GM12878 (cell line): ENCODE data around the gene KRTAP9-4. TPM values are rescaled to one million over a fixed set of nuclear protein-coding genes. Genes with fewer than 3 reads are reported as not detected.
"Not testable (repeated sequence)": the region's sequence is repeated elsewhere in the genome, so short reads cannot be mapped to it uniquely, and the experiment has no call there.

Experiments
- ATAC-seq: fragments of 200-7000 bp; cut with Tn5 transposase; 3 replicates; pipeline ENCODE4 v1.9.1; 2020; ENCODE audit warnings: mild to moderate bottlenecking, moderate library complexity
- BruUV-seq: library from RNA; stranded (reverse); fragments of 400-500 nt; replicated peaks from 2 replicates; lab custom pipeline; 2021; lab: Mats Ljungman, UMichigan
- CTCF ChIA-PET: fragments of 300-600 bp; sonication (Branson Sonifier 250); formaldehyde crosslinking; extraction: SDS; loops from one replicate; lab custom pipeline; 2021; ENCODE audit warnings: inconsistent platforms; lab: Yijun Ruan, JAX
- POLR2A ChIA-PET: fragments of 350-600 bp; formaldehyde crosslinking; extraction: SDS; loops from one replicate; lab custom pipeline; 2021; ENCODE audit warnings: inconsistent platforms; lab: Charles Lee
- RAD21 ChIA-PET: fragments of 300-600 bp; sonication (Branson Sonifier 250); formaldehyde crosslinking; loops from one replicate; lab custom pipeline; 2023; ENCODE audit warnings: antibody characterized with exemption; ENCODE audit not compliant: unreplicated experiment; lab: Charles Lee
- SMC1A ChIA-PET: fragments of 300-600 bp; sonication (Branson Sonifier 250); formaldehyde crosslinking; loops from one replicate; lab custom pipeline; 2023; ENCODE audit not compliant: unreplicated experiment, uncharacterized antibody; lab: Charles Lee
- DNase-seq: peaks from one replicate; pipeline ENCODE4 v3.0.0-alpha.2; 2011; ENCODE audit warnings: low read depth, low spot score
- FAIRE-seq: peaks from 3 replicates; lab custom pipeline; 2011; peaks lifted over from hg19 to GRCh38; lab: Jason Lieb, UNC
- H2AFZ ChIP-seq: 2 replicates; pipeline ENCODE4 v1.6.0; 2011; ENCODE audit warnings: low read depth, low read length, control low read depth; ENCODE audit not compliant: control insufficient read depth
- H3K27ac ChIP-seq: 2 replicates; pipeline ENCODE4 v1.5.1; 2011; ENCODE audit warnings: control low read depth; ENCODE audit not compliant: control insufficient read depth, insufficient read depth
- H3K27me3 ChIP-seq, 2 experiments: replicated peaks in 1 of 2; 2 replicates each; pipeline versions ENCODE4 v1.6.0 to v1.6.1; 2011; ENCODE audit warnings: low read length in 1 of 2; ENCODE audit not compliant: control insufficient read depth in 2 of 2, insufficient read depth in 2 of 2
- H3K36me3 ChIP-seq, 2 experiments: 2 replicates each; pipeline ENCODE4 v1.5.1; 2011; ENCODE audit warnings: low read length in 1 of 2; ENCODE audit not compliant: control insufficient read depth in 2 of 2, insufficient read depth in 2 of 2
- H3K4me1 ChIP-seq: 2 replicates; pipeline ENCODE4 v1.6.1; 2011; ENCODE audit warnings: mild to moderate bottlenecking, low read length, moderate library complexity, mixed read lengths; ENCODE audit not compliant: control insufficient read depth, insufficient read depth
- H3K4me2 ChIP-seq: 2 replicates; pipeline ENCODE4 v1.6.0; 2011; ENCODE audit warnings: control low read depth; ENCODE audit not compliant: control insufficient read depth, insufficient read depth
- H3K4me3 ChIP-seq: fragments of 200-600 bp; sonication (generic); 2 replicates; pipeline ENCODE4 v1.5.1; 2016
- H3K79me2 ChIP-seq: 2 replicates; pipeline ENCODE4 v1.6.0; 2011; ENCODE audit warnings: low read length; ENCODE audit not compliant: control insufficient read depth, insufficient read depth
- H3K9ac ChIP-seq: 2 replicates; pipeline ENCODE4 v1.8.0; 2011; ENCODE audit warnings: low read length, control low read depth, mixed read lengths; ENCODE audit not compliant: control insufficient read depth, insufficient read depth
- H3K9me3 ChIP-seq: replicated peaks from 3 replicates; pipeline ENCODE4 v1.5.1; 2011; ENCODE audit warnings: mild to moderate bottlenecking, low read length; ENCODE audit not compliant: control insufficient read depth, insufficient read depth
- H4K20me1 ChIP-seq: 2 replicates; pipeline ENCODE4 v1.6.0; 2011; ENCODE audit not compliant: control insufficient read depth, insufficient read depth
- HDAC2 ChIP-seq: fragments of 200-600 bp; sonication (generic); IDR thresholded peaks from 2 replicates; pipeline ENCODE4 v1.6.1; 2017
- RELA ChIP-seq: fragments of 450-650 bp; IDR thresholded peaks from 2 replicates; pipeline ENCODE4 v1.8.0; 2014; ENCODE audit warnings: borderline replicate concordance; ENCODE audit not compliant: partially characterized antibody
- SMAD5 ChIP-seq: IDR thresholded peaks from 2 replicates; pipeline ENCODE4 v1.6.1; 2016; ENCODE audit warnings: antibody characterized with exemption, low read depth
- WGBS: methylation state at CpG from one replicate; pipeline ENCODE4 v1.1.6; 2016; ENCODE audit warnings: low lambda C conversion rate; ENCODE audit not compliant: insufficient replicate concordance, insufficient coverage; ENCODE audit errors: missing lambda C conversion rate; 5-methylcytosine and 5-hydroxymethylcytosine counted together
- in situ Hi-C: fragments of 300-500 bp; cut with MboI; formaldehyde crosslinking; loops from 9 replicates; pipeline ENCODE4 v1.14.3; 2018; ENCODE audit warnings: mixed read lengths
- intact Hi-C: fragments of 100-400 bp; cut with micrococcal nuclease; formaldehyde crosslinking; loops from one replicate; pipeline ENCODE4 v1.14.2; 2022; ENCODE audit not compliant: unreplicated experiment
- polyA plus RNA-seq, 11 experiments: library from polyadenylated mRNA; depleted of rRNA in 4 of 11; unstranded in 6 of 11; stranded (reverse) in 5 of 11; fragments of >200 nt; fragmentation: Nextera tagmentation in 4 of 11; fragmentation: Illumina TruSeq in 1 of 11; extraction: Ambion mirVana in 4 of 11; extraction: Trizol in 1 of 11; gene quantifications; 1 replicate in 1 of 11; 2 replicates in 10 of 11; pipeline versions ENCODE4 v1.2.1 to v1.2.3, GENCODE V29; 2011 to 2016; ENCODE audit warnings: inconsistent platforms in 2 of 11, missing spikeins in 2 of 11, low read depth in 1 of 11
- total RNA-seq, 4 experiments: library from RNA; depleted of rRNA in 3 of 4; stranded (reverse); fragments of >200 nt in 3 of 4; fragmentation: Illumina TruSeq in 1 of 4; extraction: Trizol in 1 of 4; gene quantifications; 2 replicates each; pipeline versions ENCODE4 v1.2.1 to v1.2.3, GENCODE V29; 2013 to 2021
- TF ChIP-seq, protein P1 (sequence below): fragments of 150-350 bp; IDR thresholded peaks from 2 replicates; pipeline ENCODE4 v1.6.1; 2016; ENCODE audit warnings: low read depth, low read length
- TF ChIP-seq, protein P2 (sequence below): IDR thresholded peaks from 2 replicates; pipeline ENCODE4 v1.6.1; 2011; ENCODE audit warnings: low read depth, mild to moderate bottlenecking, low read length, moderate library complexity, borderline replicate concordance; ENCODE audit errors: extremely low read depth
- TF ChIP-seq, protein P3 (sequence below): IDR thresholded peaks from 2 replicates; pipeline ENCODE4 v1.6.1; 2012; ENCODE audit warnings: low read depth, low read length, improper control_type of control experiment
- TF ChIP-seq, protein P4 (sequence below): fragments of 450-650 bp; IDR thresholded peaks from 2 replicates; pipeline ENCODE4 v1.6.1; 2018; ENCODE audit warnings: borderline replicate concordance, mild to moderate bottlenecking; ENCODE audit not compliant: partially characterized antibody

The KRTAP9-4 gene
- total and polyA plus RNA-seq, 10 of the 15 experiments (the other 5 are each of a cell fraction or from before 2014, with no cell fraction given) = not detected

DNA sequence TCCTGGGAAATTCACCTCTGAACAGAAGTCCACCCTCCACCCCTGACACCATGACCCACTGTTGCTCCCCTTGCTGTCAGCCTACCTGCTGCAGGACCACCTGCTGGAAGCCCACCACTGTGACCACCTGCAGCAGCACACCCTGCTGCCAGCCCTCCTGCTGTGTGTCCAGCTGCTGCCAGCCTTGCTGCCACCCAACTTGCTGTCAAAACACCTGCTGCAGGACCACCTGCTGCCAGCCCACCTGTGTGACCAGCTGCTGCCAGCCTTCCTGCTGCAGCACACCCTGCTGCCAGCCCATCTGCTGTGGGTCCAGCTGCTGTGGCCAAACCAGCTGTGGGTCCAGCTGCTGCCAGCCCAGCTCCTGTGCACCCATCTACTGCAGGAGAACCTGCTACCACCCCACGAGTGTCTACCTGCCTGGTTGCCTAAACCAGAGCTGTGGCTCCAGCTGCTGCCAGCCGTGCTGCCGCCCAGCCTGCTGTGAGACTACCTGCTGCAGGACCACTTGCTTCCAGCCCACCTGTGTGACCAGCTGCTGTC is 26.2 kb downstream of the KRTAP9-4 start, which contains the start of gene KRTAP9-7:
KRTAP9-7 (plus strand) TSS at position 51 of the 543 bp plus-strand sequence; CDS start at position 51, 0 bp downstream.
- H4K20me1 ChIP-seq, H3K27ac ChIP-seq, RAD21 ChIA-PET, H3K4me2 ChIP-seq, FAIRE-seq, H3K9ac ChIP-seq, H3K9me3 ChIP-seq, in situ Hi-C loops, H3K27me3 ChIP-seq, DNase-seq, BruUV-seq, ATAC-seq, POLR2A ChIA-PET, intact Hi-C loops, H2AFZ ChIP-seq, H3K36me3 ChIP-seq, SMC1A ChIA-PET, H3K4me3 ChIP-seq, CTCF ChIA-PET, H3K4me1 ChIP-seq, H3K79me2 ChIP-seq: not testable (repeated sequence)
- WGBS = 0% methylated on average over 3 of the region's 3 CpGs

DNA sequence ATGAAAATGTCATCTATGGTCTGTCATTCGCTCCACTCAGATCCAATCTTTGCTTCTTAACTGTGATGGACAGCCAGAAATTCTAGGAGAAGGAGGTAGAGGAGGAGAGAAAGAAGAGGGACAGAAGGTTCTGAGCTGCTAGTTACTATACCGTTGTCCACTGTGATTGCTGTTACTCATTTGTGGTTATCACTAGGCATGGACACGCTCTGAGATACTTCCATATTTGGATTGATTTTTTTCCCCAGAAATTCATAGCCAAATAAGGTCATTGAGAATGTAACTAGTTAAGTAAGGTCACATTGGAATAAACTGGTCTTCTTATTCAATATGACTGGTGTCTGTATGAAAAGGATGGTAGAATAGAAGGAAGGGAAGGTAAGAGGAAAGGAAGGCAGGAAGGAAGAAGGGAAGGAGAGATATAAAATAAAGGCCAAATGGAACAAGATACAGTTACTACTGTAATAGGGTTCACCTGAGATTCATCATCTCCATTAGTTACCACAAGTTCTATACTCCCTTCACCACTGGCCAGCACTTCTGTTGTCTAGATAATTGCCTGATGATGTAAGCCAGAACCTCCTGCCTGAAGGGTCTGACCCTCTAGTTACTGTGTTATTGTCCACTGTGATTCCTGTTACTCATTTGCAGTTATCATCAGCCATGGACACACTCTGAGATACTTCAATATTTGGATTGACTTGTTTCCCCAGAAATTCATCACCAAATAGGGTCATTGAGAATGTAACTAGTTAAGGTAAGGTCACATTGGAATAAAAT is 28.9 kb downstream of the KRTAP9-4 start:
- H3K9ac ChIP-seq = no peak overlapping the region
- ATAC-seq (no peak), DNase-seq (no peak), FAIRE-seq (no peak)
- ChIA-PET SMC1A (no interaction called here), POLR2A (no interaction called here), CTCF (no interaction called here), RAD21 (no interaction called here)
- intact Hi-C loops (no loop called here), in situ Hi-C loops (no loop called here)
- WGBS = 0% methylated on average over 3 of the region's 3 CpGs
- H3K4me1 ChIP-seq = no peaks in the 10 kb centered on the region
- H3K79me2 ChIP-seq = no peaks in the 10 kb centered on the region
- H3K27ac ChIP-seq = no peak overlapping the region
- no peaks in the 10 kb centered on the region for H3K36me3 ChIP-seq
- no peak overlapping the region for H3K4me3 ChIP-seq
- BruUV-seq = no TSS peak
- no peaks in the 10 kb centered on the region for H3K27me3 ChIP-seq
- no peak overlapping the region for H2AFZ ChIP-seq
- no peaks in the 10 kb centered on the region for H4K20me1 ChIP-seq
- H3K9me3 ChIP-seq = no peaks in the 10 kb centered on the region
- no peak overlapping the region for H3K4me2 ChIP-seq
- TF ChIP-seq, protein P1, sequence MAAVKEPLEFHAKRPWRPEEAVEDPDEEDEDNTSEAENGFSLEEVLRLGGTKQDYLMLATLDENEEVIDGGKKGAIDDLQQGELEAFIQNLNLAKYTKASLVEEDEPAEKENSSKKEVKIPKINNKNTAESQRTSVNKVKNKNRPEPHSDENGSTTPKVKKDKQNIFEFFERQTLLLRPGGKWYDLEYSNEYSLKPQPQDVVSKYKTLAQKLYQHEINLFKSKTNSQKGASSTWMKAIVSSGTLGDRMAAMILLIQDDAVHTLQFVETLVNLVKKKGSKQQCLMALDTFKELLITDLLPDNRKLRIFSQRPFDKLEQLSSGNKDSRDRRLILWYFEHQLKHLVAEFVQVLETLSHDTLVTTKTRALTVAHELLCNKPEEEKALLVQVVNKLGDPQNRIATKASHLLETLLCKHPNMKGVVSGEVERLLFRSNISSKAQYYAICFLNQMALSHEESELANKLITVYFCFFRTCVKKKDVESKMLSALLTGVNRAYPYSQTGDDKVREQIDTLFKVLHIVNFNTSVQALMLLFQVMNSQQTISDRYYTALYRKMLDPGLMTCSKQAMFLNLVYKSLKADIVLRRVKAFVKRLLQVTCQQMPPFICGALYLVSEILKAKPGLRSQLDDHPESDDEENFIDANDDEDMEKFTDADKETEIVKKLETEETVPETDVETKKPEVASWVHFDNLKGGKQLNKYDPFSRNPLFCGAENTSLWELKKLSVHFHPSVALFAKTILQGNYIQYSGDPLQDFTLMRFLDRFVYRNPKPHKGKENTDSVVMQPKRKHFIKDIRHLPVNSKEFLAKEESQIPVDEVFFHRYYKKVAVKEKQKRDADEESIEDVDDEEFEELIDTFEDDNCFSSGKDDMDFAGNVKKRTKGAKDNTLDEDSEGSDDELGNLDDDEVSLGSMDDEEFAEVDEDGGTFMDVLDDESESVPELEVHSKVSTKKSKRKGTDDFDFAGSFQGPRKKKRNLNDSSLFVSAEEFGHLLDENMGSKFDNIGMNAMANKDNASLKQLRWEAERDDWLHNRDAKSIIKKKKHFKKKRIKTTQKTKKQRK = no peak
- TF ChIP-seq HDAC2 (no peak), SMAD5 (no peak), RELA (no peak)
- TF ChIP-seq, protein P2, sequence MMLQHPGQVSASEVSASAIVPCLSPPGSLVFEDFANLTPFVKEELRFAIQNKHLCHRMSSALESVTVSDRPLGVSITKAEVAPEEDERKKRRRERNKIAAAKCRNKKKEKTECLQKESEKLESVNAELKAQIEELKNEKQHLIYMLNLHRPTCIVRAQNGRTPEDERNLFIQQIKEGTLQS = no peak
- TF ChIP-seq, protein P3, sequence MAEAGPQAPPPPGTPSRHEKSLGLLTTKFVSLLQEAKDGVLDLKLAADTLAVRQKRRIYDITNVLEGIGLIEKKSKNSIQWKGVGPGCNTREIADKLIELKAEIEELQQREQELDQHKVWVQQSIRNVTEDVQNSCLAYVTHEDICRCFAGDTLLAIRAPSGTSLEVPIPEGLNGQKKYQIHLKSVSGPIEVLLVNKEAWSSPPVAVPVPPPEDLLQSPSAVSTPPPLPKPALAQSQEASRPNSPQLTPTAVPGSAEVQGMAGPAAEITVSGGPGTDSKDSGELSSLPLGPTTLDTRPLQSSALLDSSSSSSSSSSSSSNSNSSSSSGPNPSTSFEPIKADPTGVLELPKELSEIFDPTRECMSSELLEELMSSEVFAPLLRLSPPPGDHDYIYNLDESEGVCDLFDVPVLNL = no peak
- TF ChIP-seq, protein P4, sequence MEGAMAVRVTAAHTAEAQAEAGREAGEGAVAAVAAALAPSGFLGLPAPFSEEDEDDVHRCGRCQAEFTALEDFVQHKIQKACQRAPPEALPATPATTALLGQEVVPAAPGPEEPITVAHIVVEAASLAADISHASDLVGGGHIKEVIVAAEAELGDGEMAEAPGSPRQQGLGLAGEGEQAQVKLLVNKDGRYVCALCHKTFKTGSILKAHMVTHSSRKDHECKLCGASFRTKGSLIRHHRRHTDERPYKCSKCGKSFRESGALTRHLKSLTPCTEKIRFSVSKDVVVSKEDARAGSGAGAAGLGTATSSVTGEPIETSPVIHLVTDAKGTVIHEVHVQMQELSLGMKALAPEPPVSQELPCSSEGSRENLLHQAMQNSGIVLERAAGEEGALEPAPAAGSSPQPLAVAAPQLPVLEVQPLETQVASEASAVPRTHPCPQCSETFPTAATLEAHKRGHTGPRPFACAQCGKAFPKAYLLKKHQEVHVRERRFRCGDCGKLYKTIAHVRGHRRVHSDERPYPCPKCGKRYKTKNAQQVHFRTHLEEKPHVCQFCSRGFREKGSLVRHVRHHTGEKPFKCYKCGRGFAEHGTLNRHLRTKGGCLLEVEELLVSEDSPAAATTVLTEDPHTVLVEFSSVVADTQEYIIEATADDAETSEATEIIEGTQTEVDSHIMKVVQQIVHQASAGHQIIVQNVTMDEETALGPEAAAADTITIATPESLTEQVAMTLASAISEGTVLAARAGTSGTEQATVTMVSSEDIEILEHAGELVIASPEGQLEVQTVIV = no peak
